Measurements from ENCODE around the gene SHC1. TPM values are rescaled to one million over a fixed set of nuclear protein-coding genes. Genes with fewer than 3 reads are reported as not detected.

The SHC1 gene
- total and polyA plus RNA-seq, 2 experiments from 2014 or later: 117 to 211 TPM

- Histone ChIP-seq H3K4me2 (no peak overlapping the region), H3F3A (replicated peaks; ENCODE audit: low read depth) (peaks cover 43% of the 10 kb centered on the region), H3K27ac (ENCODE audit: low read depth) (no peak overlapping the region), H3K4me3 (no peak overlapping the region), H3K9me2 (ENCODE audit: insufficient read depth) (no peaks in the 10 kb centered on the region), H3K4me1 (ENCODE audit: insufficient read depth) (peaks cover 50% of the 10 kb centered on the region), H4K20me1 (replicated peaks; ENCODE audit: insufficient read depth) (peaks cover 22% of the 10 kb centered on the region), H2AFZ (no peak overlapping the region), H3K27me3 (ENCODE audit: insufficient read depth) (no peaks in the 10 kb centered on the region), H3K36me3 (ENCODE audit: insufficient read depth) (peaks cover 10% of the 10 kb centered on the region; the same call in 1 of the 2 replicates), H3K79me2 (replicated peaks; ENCODE audit: insufficient read depth) (peaks cover 13% of the 10 kb centered on the region)
- Mint-ChIP-seq H3K4me3 (0 out of 3 replicates have a peak overlapping the region, but pooled peaks have one; percentile 9), H3K27me3 (ENCODE audit: insufficient read depth, low read depth, poor library complexity) (peaks cover 33% of the 10 kb centered on the region), H3K9me3 (no peaks in the 10 kb centered on the region), H3K36me3 (ENCODE audit: low read depth) (peaks cover 41% of the 10 kb centered on the region), H3K4me1 (peaks cover 68% of the 10 kb centered on the region), H3K27ac (no peak overlapping the region)
- no peak for DNase-seq (ENCODE audit: low spot score)
- TF ChIP-seq, protein P1, sequence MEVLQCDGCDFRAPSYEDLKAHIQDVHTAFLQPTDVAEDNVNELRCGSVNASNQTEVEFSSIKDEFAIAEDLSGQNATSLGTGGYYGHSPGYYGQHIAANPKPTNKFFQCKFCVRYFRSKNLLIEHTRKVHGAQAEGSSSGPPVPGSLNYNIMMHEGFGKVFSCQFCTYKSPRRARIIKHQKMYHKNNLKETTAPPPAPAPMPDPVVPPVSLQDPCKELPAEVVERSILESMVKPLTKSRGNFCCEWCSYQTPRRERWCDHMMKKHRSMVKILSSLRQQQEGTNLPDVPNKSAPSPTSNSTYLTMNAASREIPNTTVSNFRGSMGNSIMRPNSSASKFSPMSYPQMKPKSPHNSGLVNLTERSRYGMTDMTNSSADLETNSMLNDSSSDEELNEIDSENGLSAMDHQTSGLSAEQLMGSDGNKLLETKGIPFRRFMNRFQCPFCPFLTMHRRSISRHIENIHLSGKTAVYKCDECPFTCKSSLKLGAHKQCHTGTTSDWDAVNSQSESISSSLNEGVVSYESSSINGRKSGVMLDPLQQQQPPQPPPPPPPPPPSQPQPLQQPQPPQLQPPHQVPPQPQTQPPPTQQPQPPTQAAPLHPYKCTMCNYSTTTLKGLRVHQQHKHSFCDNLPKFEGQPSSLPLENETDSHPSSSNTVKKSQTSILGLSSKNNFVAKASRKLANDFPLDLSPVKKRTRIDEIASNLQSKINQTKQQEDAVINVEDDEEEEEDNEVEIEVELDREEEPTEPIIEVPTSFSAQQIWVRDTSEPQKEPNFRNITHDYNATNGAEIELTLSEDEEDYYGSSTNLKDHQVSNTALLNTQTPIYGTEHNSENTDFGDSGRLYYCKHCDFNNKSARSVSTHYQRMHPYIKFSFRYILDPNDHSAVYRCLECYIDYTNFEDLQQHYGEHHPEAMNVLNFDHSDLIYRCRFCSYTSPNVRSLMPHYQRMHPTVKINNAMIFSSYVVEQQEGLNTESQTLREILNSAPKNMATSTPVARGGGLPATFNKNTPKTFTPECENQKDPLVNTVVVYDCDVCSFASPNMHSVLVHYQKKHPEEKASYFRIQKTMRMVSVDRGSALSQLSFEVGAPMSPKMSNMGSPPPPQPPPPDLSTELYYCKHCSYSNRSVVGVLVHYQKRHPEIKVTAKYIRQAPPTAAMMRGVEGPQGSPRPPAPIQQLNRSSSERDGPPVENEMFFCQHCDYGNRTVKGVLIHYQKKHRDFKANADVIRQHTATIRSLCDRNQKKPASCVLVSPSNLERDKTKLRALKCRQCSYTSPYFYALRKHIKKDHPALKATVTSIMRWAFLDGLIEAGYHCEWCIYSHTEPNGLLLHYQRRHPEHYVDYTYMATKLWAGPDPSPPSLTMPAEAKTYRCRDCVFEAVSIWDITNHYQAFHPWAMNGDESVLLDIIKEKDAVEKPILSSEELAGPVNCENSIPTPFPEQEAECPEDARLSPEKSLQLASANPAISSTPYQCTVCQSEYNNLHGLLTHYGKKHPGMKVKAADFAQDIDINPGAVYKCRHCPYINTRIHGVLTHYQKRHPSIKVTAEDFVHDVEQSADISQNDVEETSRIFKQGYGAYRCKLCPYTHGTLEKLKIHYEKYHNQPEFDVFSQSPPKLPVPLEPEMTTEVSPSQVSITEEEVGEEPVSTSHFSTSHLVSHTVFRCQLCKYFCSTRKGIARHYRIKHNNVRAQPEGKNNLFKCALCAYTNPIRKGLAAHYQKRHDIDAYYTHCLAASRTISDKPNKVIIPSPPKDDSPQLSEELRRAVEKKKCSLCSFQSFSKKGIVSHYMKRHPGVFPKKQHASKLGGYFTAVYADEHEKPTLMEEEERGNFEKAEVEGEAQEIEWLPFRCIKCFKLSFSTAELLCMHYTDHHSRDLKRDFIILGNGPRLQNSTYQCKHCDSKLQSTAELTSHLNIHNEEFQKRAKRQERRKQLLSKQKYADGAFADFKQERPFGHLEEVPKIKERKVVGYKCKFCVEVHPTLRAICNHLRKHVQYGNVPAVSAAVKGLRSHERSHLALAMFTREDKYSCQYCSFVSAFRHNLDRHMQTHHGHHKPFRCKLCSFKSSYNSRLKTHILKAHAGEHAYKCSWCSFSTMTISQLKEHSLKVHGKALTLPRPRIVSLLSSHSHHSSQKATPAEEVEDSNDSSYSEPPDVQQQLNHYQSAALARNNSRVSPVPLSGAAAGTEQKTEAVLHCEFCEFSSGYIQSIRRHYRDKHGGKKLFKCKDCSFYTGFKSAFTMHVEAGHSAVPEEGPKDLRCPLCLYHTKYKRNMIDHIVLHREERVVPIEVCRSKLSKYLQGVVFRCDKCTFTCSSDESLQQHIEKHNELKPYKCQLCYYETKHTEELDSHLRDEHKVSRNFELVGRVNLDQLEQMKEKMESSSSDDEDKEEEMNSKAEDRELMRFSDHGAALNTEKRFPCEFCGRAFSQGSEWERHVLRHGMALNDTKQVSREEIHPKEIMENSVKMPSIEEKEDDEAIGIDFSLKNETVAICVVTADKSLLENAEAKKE (CRISPR knock-in tag; IDR thresholded peaks at IDR 0.05): no peak
- TF ChIP-seq ZNF114 (CRISPR knock-in tag; IDR thresholded peaks at IDR 0.05) (no peak), REST (IDR thresholded peaks at IDR 0.05; ENCODE audit: unreplicated experiment) (no peak), POLR2AphosphoS5 (IDR thresholded peaks at IDR 0.05; ENCODE audit: low read depth) (no peak), EZH2 (IDR thresholded peaks at IDR 0.05; ENCODE audit: low read depth, unreplicated experiment) (no peak), CREB1 (CRISPR knock-in tag; IDR thresholded peaks at IDR 0.05; ENCODE audit: low read depth) (no peak), ETS1 (IDR thresholded peaks at IDR 0.05) (no peak), ZNF331 (CRISPR knock-in tag; IDR thresholded peaks at IDR 0.05; ENCODE audit: low read depth) (no peak), STAT1 (IDR thresholded peaks at IDR 0.05; ENCODE audit: unreplicated experiment) (no peak), NANOG (IDR thresholded peaks at IDR 0.05; ENCODE audit: borderline replicate concordance) (no peak), JUNB (IDR thresholded peaks at IDR 0.05; ENCODE audit: unreplicated experiment) (no peak)
- ATAC-seq: no peak
Observed at GRCh38 chr1:154958681-154959425, 11.7 kb downstream of the SHC1 start.
